SKM-1 (cell line): ENCODE results near the gene DIP2C.
"Not testable (repeated sequence)": the region's sequence is repeated elsewhere in the genome, so short reads cannot be mapped to it uniquely, and the experiment has no call there.

Experiments used
- DNase-seq: peaks from one replicate; lab custom pipeline; 2025; ENCODE audit not compliant: unreplicated experiment; lab: John Stamatoyannopoulos, UW

DIP2C gene

GRCh38 chr10:543131-543530 lies 146.3 kb downstream of the DIP2C start:
- DNase-seq, result no peak

- DNase-seq, result no peak
These were observed 147.6 kb downstream of the DIP2C start for GRCh38 chr10:541750-542371.

GRCh38 chr10:541041-541440 lies 148.4 kb downstream of the DIP2C start:
- no peak for DNase-seq

DNA sequence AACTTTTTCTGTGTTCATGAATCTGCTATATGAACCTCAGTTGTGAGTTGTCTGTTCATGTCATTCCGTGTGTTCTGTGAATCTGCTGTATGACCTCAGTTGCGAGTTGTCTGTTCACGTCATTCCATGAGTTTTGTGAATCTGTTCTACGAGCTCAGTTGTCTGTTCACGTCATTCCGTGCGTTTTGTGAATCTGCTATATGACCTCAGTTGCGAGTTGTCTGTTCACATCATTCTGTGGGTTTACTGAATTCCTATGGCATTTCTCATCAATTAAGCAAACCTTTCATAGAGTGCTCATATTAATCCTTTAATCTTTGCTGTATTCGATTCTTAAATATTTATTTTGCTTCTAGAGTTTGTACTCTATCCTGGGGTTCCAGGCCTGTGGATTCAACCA lies 150.6 kb downstream of the DIP2C start:
- no peak for DNase-seq

- DNase-seq, result no peak
These were observed 152.5 kb downstream of the DIP2C start for GRCh38 chr10:536935-537334.

GRCh38 chr10:536371-536925 lies 153.0 kb downstream of the DIP2C start:
- DNase-seq, result no peak

GRCh38 chr10:535952-536351 lies 153.5 kb downstream of the DIP2C start:
- DNase-seq, result no peak

DNA sequence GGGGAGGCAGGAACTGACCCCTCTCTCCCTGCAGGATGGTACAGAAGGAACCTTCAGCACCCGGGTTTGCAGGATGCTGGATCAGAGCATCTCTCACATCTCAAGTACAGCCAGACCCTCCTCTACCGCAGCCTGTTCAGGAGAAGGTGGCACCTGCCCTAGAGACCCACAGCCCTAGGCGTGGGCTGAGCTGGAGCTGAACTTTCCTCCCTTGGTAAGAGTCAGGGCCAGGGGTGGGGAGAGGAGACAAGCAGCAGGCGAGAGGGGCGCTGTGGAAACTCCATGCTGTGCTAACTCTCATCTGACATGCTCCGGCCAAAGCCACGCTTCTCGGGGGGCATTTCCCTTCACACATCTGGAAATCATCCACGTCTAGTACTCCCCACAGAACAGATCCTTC lies 154.4 kb downstream of the DIP2C start:
- no peak for DNase-seq

DNA sequence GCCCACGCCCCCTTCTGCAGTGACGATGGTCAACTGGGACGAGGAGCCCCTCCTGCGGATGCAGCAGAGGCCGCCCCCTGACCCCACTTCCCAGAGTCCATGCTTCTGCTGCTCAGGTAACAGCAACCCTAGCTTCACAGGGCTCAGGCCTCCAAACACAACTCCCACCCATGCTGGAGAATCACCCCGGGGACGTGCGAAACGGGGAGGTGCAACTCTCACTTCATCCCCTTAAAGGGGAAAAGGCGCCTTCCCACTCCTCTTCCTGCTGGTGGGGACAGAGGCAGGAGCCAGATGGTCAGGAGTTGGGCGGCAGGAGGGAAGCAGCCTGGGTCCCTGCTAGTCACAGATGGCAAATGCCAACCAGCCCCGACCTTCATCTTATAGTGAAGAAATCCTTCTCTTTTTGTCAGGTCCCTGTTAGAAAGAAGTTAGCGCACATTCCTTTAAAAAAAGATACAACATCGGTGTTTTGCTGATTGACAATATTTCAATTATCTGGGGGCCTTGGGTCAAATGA lies 155.4 kb downstream of the DIP2C start:
- DNase-seq, result no peak

GRCh38 chr10:533611-534010 lies 155.9 kb downstream of the DIP2C start:
- no peak for DNase-seq

DNA sequence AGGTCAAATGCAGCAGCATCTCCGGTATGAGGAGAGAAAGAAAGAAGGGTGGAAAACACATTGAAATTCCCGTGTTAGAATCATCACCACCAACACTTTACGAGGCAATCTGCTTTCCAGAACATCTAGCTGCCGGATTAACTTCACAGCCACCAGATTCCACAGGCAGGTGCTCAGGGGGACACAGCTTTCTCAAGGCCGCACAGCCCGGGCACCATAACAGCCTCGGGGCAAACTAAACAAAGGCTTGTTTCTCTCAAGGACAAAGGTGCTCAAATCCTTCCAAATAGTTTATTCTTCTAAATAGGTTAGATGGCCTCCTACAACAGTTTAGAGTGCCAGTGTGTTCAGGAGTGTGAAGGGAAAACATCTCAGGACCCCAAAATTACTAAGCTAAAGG lies 156.3 kb downstream of the DIP2C start:
- no peak for DNase-seq

GRCh38 chr10:532331-532730 lies 157.1 kb downstream of the DIP2C start:
- not testable (repeated sequence) for DNase-seq

DNA sequence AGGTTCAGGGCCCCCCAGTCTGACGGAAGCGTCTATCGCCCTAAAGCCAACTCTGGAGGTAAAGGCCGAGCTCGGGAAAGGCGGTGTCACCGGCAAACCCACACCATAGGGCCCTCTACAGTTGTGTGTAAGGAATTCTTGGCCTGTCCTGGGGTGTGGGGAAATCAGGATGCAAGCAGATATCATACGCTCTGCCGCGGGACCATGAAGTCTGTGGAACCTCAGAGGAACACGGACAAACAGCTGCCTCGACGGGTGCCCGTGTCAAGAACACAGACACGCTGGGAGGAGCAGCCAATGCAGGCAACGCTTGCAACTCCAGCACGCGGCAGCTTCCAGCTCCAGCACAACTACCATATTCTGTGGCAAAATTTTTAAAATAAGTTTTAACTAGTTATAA lies 157.9 kb downstream of the DIP2C start:
- DNase-seq, result no peak

DNA sequence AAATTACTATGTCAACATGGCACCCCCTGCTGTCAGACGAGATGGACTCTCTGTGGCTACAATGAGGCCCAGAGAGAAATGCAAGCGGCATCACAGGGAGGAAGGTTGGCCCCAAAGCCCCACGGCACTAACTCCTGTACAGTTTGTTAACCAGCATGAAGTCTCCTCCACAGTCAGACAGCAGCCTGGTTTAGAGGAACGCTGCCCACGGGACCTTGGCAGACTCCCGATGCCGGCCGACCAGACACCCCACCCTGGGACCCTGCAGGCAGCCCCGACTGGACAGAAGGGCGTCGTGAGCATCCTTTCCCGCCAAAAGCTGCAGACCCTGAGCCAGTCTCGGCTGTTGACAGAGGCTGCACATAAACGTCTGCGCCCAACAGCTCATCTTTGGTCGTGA lies 158.8 kb downstream of the DIP2C start:
- no peak for DNase-seq

GRCh38 chr10:529468-530230 lies 159.8 kb downstream of the DIP2C start:
- no peak for DNase-seq

DNA sequence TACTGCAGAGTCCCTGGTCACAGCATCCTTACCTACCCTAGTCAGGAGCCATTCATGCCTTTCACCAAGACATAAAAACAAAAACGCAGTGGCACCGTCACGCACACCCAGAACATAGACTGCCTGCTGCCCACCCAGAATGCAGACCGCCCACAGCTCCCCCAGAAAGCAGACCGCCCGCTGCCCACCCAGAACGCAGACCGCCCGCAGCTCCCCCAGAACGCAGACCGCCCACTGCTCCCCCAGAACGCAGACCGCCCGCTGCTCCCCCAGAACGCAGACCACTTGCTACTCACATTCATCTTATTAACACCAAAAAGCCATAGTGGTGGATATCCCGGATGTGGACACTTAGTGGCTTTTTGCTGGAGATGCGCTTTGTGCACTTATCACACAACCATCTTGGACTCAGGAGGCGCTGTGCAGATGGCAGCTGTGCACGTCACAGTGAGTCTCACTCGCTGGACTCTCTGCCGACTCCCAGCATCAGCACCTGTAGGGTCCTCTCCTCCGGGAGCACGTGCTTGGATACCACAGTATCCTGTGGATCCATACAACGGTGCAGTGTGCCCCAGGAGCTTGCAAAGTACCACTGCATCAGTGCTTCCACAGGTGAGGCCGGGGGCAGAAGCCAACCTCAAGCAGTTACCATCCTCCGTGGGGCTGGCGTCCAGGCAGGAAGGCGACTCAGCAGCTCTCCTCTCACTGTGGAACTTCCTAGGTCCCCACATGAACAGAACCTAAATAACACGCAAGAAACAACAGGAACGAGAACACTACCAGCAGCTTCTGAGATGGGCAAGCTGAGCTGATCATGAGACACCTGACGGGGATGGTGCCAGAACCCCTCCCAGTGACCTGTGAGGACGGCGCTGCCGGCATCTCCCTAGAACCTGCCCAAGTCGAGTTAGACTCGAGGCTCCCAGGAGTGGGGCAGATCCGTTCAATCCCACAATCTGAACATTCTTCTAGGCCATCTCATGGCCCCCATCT lies 161.0 kb downstream of the DIP2C start:
- DNase-seq, result no peak

- DNase-seq, result no peak
These were observed 162.1 kb downstream of the DIP2C start for GRCh38 chr10:527416-527815.

DNA sequence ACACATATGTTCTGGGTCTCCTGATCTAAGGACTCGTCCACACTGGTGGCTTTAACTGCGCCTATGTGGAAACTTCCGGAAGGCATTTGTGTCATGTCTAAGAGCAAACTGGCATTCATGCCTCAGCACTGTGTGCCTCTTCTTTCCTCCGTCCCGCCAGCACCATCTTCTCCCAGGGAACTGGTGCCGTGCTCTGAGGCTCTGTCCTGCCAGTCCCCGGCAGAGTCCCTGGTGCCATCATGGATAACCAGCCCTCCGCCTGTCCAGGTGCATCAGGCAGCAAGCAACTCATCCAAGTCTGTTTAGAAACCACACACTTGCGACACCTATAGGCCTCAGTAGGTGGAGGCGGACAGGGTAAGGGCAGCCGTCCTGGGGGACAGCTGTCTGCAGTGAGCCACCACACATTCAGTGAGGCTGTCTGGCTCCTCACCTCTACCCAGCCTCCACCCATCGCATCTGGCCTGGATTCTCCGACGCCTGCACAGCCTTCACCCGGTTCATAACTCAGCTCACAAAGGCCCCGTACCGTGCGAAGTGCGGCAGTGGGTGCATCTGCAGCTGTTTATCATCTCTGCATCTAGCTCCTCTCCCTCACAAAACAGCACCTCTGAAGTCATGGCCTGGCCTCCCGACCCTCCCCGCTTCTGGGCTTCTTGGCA lies 162.7 kb downstream of the DIP2C start:
- DNase-seq, result no peak

DNA sequence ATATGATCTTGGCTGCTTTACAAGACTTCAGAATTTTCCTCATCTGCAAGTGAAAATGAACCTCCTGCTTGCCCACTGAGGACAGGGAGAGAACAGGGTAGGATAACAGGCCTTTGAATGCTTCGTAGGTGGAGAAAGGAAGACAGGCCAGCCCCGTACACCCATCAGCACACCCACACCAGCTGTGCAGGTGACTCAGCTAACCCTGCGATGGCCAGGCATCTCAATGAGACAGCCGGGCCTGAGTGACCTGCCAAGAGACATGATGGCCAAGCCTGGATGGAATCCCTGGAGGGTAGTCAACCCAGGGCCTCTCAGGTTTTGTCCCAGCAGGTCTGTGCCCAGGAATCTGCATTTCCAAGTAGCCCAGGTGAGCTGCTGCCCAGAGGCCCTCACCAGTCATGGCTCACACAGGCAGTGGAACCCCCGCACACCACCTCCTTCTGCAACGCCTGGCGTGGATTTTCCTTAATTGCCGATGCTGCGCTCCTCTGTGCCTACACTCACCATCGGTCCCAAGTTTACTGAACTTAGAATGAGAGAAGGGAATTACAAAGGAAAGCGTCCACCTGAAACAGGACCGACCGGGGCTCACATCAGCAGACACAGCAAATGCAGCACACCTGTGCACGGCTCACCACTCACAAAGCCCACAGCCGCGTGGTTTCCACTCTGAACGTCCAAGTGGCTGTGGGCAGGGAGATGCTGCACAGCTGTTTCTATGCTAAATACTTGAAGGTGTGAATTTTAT lies 163.7 kb downstream of the DIP2C start:
- DNase-seq, result no peak

GRCh38 chr10:523925-524324 lies 165.5 kb downstream of the DIP2C start:
- no peak for DNase-seq
